Measurements from ENCODE around the gene NUDT8. TPM values are rescaled to one million over a fixed set of nuclear protein-coding genes. Genes with fewer than 3 reads are reported as not detected.

NUDT8 gene
- total and polyA plus RNA-seq, 9 of the 15 experiments (the other 6 are each of a cell fraction or from before 2014, with no cell fraction given) = 0.23 to 27.8 (median 5.0) TPM

GRCh38 chr11:67629386-67630227 is at the start of gene NUDT8 (continued):
- TF ChIP-seq PATZ1 (CRISPR knock-in tag; IDR thresholded peaks at IDR 0.05; ENCODE audit: borderline replicate concordance) (no peak), NCOA4 (IDR thresholded peaks at IDR 0.05; ENCODE audit: partially characterized antibody) (no peak), PHB2 (IDR thresholded peaks at IDR 0.05; ENCODE audit: low read depth) (no peak), ARNT (IDR thresholded peaks at IDR 0.05) (no peak), NR3C1 (CRISPR knock-in tag; IDR thresholded peaks at IDR 0.05) (peak; percentile 94), ZNF124 (CRISPR knock-in tag; IDR thresholded peaks at IDR 0.05) (peak; percentile 86; the same call in 1 of the 2 replicates), SPI1 (IDR thresholded peaks at IDR 0.05; ENCODE audit: borderline replicate concordance, low read depth, low read length) (no peak), THAP7 (CRISPR knock-in tag; IDR thresholded peaks at IDR 0.05) (peak; percentile 72; the same call in 1 of the 2 replicates), TAF15 (IDR thresholded peaks at IDR 0.05; ENCODE audit: low read depth, low read length) (no peak), NEUROD1 (IDR thresholded peaks at IDR 0.05; ENCODE audit: borderline replicate concordance, low read depth, low read length, partially characterized antibody) (no peak), FOXJ2 (tag; IDR thresholded peaks at IDR 0.05) (no peak), RBM14 (IDR thresholded peaks at IDR 0.05; ENCODE audit: borderline replicate concordance, insufficient read depth, low read depth, low read length) (no peak), DIDO1 (tag; IDR thresholded peaks at IDR 0.05; ENCODE audit: low read depth) (no peak)
- TF ChIP-seq, protein P1, sequence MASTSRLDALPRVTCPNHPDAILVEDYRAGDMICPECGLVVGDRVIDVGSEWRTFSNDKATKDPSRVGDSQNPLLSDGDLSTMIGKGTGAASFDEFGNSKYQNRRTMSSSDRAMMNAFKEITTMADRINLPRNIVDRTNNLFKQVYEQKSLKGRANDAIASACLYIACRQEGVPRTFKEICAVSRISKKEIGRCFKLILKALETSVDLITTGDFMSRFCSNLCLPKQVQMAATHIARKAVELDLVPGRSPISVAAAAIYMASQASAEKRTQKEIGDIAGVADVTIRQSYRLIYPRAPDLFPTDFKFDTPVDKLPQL (IDR thresholded peaks at IDR 0.05; ENCODE audit: extremely low read depth, insufficient read length) = no peak
- TF ChIP-seq, protein P2, sequence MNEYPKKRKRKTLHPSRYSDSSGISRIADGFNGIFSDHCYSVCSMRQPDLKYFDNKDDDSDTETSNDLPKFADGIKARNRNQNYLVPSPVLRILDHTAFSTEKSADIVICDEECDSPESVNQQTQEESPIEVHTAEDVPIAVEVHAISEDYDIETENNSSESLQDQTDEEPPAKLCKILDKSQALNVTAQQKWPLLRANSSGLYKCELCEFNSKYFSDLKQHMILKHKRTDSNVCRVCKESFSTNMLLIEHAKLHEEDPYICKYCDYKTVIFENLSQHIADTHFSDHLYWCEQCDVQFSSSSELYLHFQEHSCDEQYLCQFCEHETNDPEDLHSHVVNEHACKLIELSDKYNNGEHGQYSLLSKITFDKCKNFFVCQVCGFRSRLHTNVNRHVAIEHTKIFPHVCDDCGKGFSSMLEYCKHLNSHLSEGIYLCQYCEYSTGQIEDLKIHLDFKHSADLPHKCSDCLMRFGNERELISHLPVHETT (CRISPR knock-in tag; conservative IDR thresholded peaks at IDR 0.05 in 1 of 2, IDR thresholded peaks at IDR 0.05 in 1 of 2) = no peak; a peak in 1 of 4 replicates
- TF ChIP-seq, protein P3, sequence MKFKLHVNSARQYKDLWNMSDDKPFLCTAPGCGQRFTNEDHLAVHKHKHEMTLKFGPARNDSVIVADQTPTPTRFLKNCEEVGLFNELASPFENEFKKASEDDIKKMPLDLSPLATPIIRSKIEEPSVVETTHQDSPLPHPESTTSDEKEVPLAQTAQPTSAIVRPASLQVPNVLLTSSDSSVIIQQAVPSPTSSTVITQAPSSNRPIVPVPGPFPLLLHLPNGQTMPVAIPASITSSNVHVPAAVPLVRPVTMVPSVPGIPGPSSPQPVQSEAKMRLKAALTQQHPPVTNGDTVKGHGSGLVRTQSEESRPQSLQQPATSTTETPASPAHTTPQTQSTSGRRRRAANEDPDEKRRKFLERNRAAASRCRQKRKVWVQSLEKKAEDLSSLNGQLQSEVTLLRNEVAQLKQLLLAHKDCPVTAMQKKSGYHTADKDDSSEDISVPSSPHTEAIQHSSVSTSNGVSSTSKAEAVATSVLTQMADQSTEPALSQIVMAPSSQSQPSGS (CRISPR knock-in tag; IDR thresholded peaks at IDR 0.05) = peak; percentile 20; the same call in 1 of the 2 replicates

Data from K562 (cell line).